Measurements from ENCODE around the gene SAMD4A. TPM values are rescaled to one million over a fixed set of nuclear protein-coding genes. Genes with fewer than 3 reads are reported as not detected.
A peak's percentile ranks its signal among the peaks of the same experiment; 100 is the strongest.

The SAMD4A gene
- total RNA-seq, 1 donor from 2014 or later: 30.6 TPM

- intact Hi-C loops (cut with DNase I): loop anchor here (10.0 kb wide), 1 partner anchor 219 kb away; no protein-coding TSS in a partner anchor
- peaks cover 26% of the 10 kb centered on the region for H3K36me3 ChIP-seq
- no peaks in the 10 kb centered on the region for H3K27me3 ChIP-seq (ENCODE audit: low read depth)
- ATAC-seq: peak; percentile 91 to 92
- TF ChIP-seq CTCF (IDR thresholded peaks at IDR 0.05): peak; percentile 57
- H3K9me3 ChIP-seq: no peaks in the 10 kb centered on the region
- H3K27ac ChIP-seq: peak overlapping the region; percentile 82
- DNase-seq: peak; percentile 82
- H3K4me3 ChIP-seq: no peak overlapping the region
- peaks cover 29% of the 10 kb centered on the region for H3K4me1 ChIP-seq
Observed at GRCh38 chr14:54773171-54774006, 206.5 kb downstream of the SAMD4A start.

- intact Hi-C loops (cut with DNase I): loop anchor here (10.0 kb wide), 1 partner anchor 220 kb away; no protein-coding TSS in a partner anchor
- H3K36me3 ChIP-seq: peaks cover 29% of the 10 kb centered on the region
- ATAC-seq: no peak
- no peak for TF ChIP-seq CTCF (IDR thresholded peaks at IDR 0.05)
- H3K4me1 ChIP-seq: peaks cover 33% of the 10 kb centered on the region
- DNase-seq: no peak
- no peaks in the 10 kb centered on the region for H3K27me3 ChIP-seq (ENCODE audit: low read depth)
- H3K9me3 ChIP-seq: no peaks in the 10 kb centered on the region
- no peak overlapping the region for H3K27ac ChIP-seq
- no peak overlapping the region for H3K4me3 ChIP-seq
Observed at GRCh38 chr14:54774824-54775223, 207.9 kb downstream of the SAMD4A start.

- H3K36me3 ChIP-seq: peaks cover 25% of the 10 kb centered on the region
- no peak for DNase-seq
- H3K9me3 ChIP-seq: no peaks in the 10 kb centered on the region
- no peak overlapping the region for H3K4me3 ChIP-seq
- no peak for ATAC-seq
- H3K27me3 ChIP-seq (ENCODE audit: low read depth): no peaks in the 10 kb centered on the region
- intact Hi-C loops (cut with DNase I): loop anchor here (10.0 kb wide), 1 partner anchor 221 kb away; no protein-coding TSS in a partner anchor
- TF ChIP-seq CTCF (IDR thresholded peaks at IDR 0.05): no peak
- H3K4me1 ChIP-seq: peaks cover 33% of the 10 kb centered on the region
- H3K27ac ChIP-seq: no peak overlapping the region
Observed at GRCh38 chr14:54775486-54776140, 208.7 kb downstream of the SAMD4A start.

- Histone ChIP-seq H3K27me3 (ENCODE audit: low read depth) (no peaks in the 10 kb centered on the region), H3K4me1 (peaks cover 33% of the 10 kb centered on the region), H3K4me3 (no peak overlapping the region), H3K9me3 (no peaks in the 10 kb centered on the region), H3K36me3 (peaks cover 22% of the 10 kb centered on the region), H3K27ac (no peak overlapping the region)
- TF ChIP-seq CTCF (IDR thresholded peaks at IDR 0.05): no peak
- DNase-seq (peak; percentile 76), ATAC-seq (peak in 1 of 2 donors; percentile 7)
- intact Hi-C loops (cut with DNase I): loop anchor here (10.0 kb wide), 1 partner anchor 222 kb away; no protein-coding TSS in a partner anchor
Observed at GRCh38 chr14:54776361-54777001, 209.6 kb downstream of the SAMD4A start.

GRCh38 chr14:54777395-54777794 lies 210.5 kb downstream of the SAMD4A start:
- no peak for TF ChIP-seq CTCF (IDR thresholded peaks at IDR 0.05)
- intact Hi-C loops (cut with DNase I): loop anchor here (10.0 kb wide), 1 partner anchor 223 kb away; no protein-coding TSS in a partner anchor
- Histone ChIP-seq H3K36me3 (peaks cover 25% of the 10 kb centered on the region), H3K4me3 (no peak overlapping the region), H3K27ac (no peak overlapping the region), H3K4me1 (peaks cover 33% of the 10 kb centered on the region), H3K27me3 (ENCODE audit: low read depth) (no peaks in the 10 kb centered on the region), H3K9me3 (no peaks in the 10 kb centered on the region)
- ATAC-seq: no peak
- no peak for DNase-seq

Data from lower lobe of right lung (tissue), 2 donors.